LNCAP (cell line): ENCODE measurements around the gene BCAS1.

ENCODE experiments used
- CTCF ChIP-seq: fragments of 450-650 bp; IDR thresholded peaks from 2 replicates; pipeline ENCODE4 v1.5.1; 2017; ENCODE audit warnings: mild to moderate bottlenecking

The BCAS1 gene

GRCh38 chr20:53916173-53916512 lies 154.3 kb downstream of the BCAS1 start:
- no peak for TF ChIP-seq CTCF

GRCh38 chr20:53915446-53916172 lies 154.8 kb downstream of the BCAS1 start:
- peak; percentile 91 for TF ChIP-seq CTCF

- TF ChIP-seq CTCF, result no peak
Observed at GRCh38 chr20:53914781-53915445, 155.5 kb downstream of the BCAS1 start.

GRCh38 chr20:53914091-53914780 lies 156.2 kb downstream of the BCAS1 start:
- TF ChIP-seq CTCF, result no peak

- no peak for TF ChIP-seq CTCF
Observed at GRCh38 chr20:53911301-53911700, 159.1 kb downstream of the BCAS1 start.

GRCh38 chr20:53910351-53911002 lies 159.9 kb downstream of the BCAS1 start:
- no peak for TF ChIP-seq CTCF

GRCh38 chr20:53907968-53908751 lies 162.2 kb downstream of the BCAS1 start:
- no peak for TF ChIP-seq CTCF
